HFF-Myc (cell line): ENCODE data around the gene RPS14.

ENCODE experiments used
- DNase-seq: peaks from one replicate; pipeline ENCODE4 v3.0.0-alpha.2; 2011; ENCODE audit warnings: low read depth; ENCODE audit errors: extremely low read depth
- H3K4me3 ChIP-seq: replicated peaks from 2 replicates; pipeline ENCODE4 v1.5.1; 2011; ENCODE audit warnings: low read depth, mild to moderate bottlenecking, control low read depth, low read length
- TF ChIP-seq, protein P1 (sequence below): IDR thresholded peaks from 2 replicates; pipeline ENCODE4 v1.5.1; 2012; ENCODE audit warnings: mild to moderate bottlenecking, low read depth, low read length, control low read depth; ENCODE audit errors: missing control alignments

RPS14 gene

DNA sequence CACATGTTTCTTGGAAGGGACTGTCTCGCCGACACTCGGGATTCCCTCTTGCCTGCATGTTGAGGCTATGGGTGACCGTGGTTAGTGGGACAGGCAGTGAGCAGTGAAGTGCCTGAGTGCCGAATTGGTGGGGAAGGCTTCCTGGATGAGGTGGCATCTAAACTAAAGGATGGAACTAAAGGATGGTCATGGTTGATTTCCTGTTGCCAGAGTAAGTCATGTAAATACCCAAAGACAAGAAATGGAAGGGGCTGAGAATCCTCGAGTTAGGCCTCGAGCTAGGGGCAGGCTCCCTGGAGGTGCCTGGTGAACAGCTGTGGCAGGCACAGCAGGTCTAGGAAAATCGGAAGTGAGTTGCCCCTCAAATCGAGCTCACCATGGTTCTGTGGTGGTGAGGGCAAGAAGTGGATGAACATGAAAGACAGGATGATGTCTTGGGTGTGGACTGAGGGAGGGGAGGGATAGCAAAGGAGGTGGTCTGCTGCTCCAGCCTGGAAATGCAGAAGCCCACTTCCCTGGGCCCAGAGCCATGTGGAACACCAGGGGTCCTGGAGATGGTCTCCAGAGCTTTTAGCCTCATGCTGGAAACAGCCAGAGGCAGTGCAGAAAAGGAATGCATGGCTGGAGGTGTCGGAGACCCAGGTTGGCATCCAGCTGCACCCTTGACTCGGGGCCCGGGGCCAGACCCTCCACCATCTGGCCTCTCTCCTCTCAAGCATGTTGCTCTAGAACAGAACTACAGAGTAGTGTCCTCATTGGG, 49.0 kb downstream of the RPS14 start:
- TF ChIP-seq, protein P1, sequence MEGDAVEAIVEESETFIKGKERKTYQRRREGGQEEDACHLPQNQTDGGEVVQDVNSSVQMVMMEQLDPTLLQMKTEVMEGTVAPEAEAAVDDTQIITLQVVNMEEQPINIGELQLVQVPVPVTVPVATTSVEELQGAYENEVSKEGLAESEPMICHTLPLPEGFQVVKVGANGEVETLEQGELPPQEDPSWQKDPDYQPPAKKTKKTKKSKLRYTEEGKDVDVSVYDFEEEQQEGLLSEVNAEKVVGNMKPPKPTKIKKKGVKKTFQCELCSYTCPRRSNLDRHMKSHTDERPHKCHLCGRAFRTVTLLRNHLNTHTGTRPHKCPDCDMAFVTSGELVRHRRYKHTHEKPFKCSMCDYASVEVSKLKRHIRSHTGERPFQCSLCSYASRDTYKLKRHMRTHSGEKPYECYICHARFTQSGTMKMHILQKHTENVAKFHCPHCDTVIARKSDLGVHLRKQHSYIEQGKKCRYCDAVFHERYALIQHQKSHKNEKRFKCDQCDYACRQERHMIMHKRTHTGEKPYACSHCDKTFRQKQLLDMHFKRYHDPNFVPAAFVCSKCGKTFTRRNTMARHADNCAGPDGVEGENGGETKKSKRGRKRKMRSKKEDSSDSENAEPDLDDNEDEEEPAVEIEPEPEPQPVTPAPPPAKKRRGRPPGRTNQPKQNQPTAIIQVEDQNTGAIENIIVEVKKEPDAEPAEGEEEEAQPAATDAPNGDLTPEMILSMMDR: no peak
- DNase-seq: no peak
- H3K4me3 ChIP-seq: no peak overlapping the region

DNA sequence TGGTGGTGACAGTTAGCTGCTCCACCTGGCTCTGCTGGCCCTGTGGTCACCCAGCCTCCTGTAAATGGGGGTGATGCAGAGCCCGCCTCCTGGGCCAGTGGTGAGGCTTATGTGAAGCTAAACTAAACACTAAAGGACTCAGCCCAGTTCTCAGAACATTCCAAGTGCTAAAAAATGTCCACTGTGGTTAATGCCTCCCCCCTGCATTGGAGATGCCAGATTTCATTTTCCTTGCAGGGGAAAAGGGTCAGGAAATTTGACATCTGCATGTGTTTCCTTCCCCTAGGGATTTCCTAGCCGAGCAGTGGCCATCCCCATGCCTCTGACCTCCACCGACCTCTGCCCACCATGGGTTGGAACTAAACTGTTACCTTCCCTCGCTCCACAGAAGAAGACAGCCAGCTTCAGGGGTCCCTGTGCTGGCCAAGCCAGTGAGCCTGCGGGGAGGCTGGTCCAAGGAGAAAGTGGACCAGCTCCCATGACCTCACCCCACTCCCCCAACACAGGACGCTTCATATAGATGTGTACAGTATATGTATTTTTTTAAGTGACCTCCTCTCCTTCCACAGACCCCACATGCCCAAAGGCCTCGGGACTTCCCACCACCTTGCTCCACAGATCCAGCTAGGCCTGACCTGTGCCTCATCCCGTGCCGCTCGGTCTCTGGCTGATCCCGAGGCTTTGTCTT, 49.9 kb downstream of the RPS14 start:
- TF ChIP-seq, protein P1: no peak
- no peak for DNase-seq
- H3K4me3 ChIP-seq: no peak overlapping the region

DNA sequence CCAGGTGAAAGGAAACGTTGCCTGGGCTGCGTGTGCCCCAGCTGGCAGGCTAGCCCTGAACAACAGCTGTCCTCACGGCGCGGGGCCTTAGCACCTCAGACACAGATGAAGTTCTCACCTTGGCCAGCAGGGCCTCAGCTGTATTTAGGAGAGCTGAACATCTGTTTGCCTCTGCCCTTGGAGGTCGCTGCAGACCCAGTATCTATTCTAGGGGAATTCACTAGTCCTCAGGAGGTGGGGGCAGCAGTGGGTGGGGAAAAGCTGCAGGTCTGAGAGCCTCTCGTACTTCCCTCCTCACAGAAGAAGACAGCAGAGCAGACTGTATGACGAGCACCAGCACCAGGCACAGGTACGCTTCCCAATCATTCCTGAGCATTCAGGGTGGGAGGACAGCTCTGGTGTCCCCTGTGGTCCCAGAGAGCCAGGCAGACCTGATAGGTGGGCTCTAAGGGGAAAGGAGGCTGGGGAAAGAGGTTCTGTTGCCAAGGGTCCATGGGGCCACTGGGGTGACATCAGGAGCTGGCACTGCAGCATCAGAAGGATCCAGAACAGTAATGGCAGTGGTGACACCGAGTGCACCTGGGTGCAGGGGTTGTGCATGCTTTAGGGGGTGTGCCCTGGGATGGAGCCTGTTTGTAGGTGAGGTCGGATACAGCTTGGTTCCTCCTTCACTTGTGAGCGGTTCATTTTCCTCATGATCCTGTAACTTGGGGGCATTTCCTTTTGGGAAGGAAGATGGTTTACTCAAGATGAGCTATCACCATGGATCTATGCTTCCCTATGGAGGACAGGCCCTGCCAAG, 50.6 kb downstream of the RPS14 start:
- no peak for DNase-seq
- H3K4me3 ChIP-seq: no peak overlapping the region
- TF ChIP-seq, protein P1: peak; percentile 25

DNA sequence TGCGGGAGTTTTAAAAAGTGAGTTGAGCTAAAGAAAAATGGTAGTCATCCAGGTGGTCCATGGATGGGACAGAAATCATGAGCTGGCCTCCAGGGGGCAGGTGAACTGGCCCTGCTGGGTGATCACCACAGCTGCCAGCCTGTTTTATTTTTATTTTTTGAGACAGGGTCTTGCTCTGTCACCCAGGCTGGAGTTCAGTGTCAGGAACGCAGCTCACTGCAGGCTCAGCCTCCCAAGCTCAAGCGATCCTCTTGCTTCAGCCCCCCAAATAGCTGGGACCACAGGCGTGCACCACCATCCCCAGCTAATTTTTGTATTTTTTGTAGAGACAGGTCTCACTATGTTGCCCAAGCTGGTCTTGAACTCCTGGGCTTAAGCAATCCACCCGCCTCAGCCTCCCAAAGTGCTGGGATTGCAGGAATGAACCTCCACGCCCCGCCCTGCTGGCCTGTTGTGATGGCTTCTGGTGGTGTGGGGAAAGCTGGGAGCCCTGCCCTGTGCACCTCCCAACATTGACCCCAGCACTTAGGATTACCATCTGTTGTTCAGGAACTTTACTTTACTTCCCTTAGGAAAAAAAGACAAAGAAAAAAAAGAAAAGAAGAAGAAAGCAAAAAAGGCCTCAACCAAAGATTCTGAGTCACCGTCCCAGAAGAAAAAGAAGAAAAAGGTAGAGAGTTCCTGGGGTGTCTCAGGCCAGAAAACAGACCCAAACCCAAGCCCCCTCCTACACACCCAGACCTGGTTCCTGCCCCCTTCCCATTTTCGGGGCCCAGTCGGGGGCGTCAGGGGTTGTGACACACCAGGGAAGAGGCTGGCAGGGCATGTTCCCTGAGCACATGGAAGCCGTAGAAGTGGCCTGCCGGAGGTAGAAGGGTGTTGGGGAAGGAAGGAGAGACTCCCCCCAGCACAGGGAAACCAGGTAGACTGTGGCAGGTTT, 51.5 kb downstream of the RPS14 start:
- TF ChIP-seq, protein P1: no peak
- DNase-seq: no peak
- no peak overlapping the region for H3K4me3 ChIP-seq

DNA sequence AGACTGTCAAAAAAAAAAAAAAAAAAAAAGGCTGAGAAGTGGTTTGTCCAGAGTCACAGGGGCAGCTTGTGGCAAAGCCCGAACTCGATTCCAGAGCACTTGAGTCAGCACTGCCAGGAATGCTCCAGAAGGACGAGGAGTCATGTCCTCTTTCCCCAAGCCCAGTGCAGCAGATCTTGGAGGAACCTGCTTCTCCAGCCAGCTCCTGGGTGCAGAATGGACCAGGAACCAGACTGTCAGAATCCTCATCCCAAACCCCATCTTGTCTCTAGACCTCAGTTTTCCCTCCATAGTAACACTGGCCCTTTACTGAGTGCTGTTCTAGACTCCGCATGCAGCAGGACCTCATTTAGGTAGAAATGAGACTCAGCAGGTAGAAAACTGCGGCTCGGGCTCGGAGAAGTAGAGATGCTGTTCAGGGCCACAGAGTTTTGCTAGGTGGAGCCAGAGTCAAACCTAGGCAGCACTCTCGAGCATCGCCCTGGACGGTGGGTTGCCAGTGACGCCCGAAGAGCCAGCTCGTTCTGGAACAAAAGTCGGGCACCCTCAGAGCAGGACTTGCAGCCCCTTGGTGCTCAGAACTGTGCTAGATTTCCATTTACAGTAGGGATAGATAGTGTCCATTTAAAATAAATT, 52.3 kb downstream of the RPS14 start:
- H3K4me3 ChIP-seq: no peak overlapping the region
- no peak for DNase-seq
- TF ChIP-seq, protein P1: no peak
